Fibroblast of skin of abdomen (primary cell): Measurements from ENCODE around the gene UQCRHL. TPM values are rescaled to one million over a fixed set of nuclear protein-coding genes. Genes with fewer than 3 reads are reported as not detected.
"Not testable (repeated sequence)": the region's sequence is repeated elsewhere in the genome, so short reads cannot be mapped to it uniquely, and the experiment has no call there.

ENCODE experiments used
- DNase-seq: peaks from one replicate; pipeline ENCODE4 v3.0.0-alpha.2; 2013
- polyA plus RNA-seq, 2 experiments: library from polyadenylated mRNA; unstranded; fragments of 120-200 nt; gene quantifications; one replicate each; pipeline ENCODE4 v1.2.1, GENCODE V29; 2013; ENCODE audit not compliant: insufficient read length in 2 of 2

Gene UQCRHL
- polyA plus RNA-seq (2013, experiment 1 of 2; ENCODE audit: insufficient read length) = 0.73 TPM
- 0.72 TPM for polyA plus RNA-seq (2013, experiment 2 of 2; ENCODE audit: insufficient read length)

DNA sequence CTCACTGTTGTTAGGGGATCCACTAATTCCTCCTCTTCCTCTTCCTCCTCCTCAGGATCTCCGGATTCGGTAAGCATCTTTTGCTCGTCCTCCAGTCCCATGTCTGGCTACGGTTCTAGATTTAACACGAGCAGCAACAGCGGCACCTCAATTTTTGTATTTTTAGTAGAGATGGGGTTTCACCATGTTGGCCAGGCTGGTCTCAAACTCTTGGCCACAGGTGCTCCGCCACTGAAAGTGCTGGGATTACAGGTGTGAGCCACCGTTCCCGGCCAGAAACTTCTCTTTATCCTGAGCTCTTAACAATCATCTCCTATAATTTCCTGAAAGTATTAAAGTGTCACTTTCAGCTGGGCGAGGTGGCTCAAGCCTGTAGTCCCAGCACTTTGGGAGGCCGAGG lies at the start of gene UQCRHL:
Gene UQCRHL (minus strand): TSS at position 101 of the 400 bp plus-strand sequence. CDS start 0 bp downstream, at position 101.
- DNase-seq = not testable (repeated sequence)

DNA sequence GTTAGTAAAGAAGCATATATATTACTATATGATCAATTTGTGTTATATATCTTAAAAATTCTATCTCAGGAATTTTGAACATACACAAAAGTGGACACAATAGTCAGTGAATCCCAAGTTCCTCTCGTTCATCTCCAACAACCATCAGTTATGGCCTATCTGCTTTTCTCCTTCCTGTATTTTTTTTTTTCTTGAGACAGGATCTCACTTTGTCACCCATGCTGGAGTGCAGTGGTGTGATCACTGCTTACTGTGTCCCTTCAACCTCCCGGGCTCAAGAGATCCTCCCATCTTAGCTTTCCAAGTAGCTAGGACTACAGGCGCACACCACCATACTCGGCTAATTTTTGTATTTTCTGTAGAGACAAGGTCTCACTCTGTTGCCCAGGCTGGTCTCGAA lies 49.4 kb upstream of the UQCRHL start:
- no peak for DNase-seq

DNA sequence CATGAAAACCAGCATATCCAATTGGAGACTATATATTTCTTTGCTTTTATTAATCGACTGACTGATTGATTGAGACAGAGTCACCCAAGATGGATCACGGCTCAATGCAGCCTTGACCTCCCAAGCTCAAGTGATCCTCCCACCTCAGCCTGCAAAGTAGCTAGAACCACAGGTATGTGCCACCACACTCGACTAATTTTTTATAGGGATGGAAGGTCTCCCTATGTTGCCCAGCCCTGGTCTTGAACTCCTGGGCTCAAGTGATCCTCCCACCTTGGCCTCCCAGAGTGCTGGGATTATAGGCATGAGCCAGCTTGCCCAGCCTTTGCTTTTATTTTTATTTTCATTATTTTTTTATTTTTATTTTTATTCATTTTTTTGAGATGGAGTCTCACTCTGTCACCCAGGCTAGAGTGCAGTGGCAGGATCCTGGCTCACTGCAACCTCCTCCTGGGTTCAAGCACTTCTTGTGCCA lies 45.4 kb upstream of the UQCRHL start:
- DNase-seq = no peak

DNA sequence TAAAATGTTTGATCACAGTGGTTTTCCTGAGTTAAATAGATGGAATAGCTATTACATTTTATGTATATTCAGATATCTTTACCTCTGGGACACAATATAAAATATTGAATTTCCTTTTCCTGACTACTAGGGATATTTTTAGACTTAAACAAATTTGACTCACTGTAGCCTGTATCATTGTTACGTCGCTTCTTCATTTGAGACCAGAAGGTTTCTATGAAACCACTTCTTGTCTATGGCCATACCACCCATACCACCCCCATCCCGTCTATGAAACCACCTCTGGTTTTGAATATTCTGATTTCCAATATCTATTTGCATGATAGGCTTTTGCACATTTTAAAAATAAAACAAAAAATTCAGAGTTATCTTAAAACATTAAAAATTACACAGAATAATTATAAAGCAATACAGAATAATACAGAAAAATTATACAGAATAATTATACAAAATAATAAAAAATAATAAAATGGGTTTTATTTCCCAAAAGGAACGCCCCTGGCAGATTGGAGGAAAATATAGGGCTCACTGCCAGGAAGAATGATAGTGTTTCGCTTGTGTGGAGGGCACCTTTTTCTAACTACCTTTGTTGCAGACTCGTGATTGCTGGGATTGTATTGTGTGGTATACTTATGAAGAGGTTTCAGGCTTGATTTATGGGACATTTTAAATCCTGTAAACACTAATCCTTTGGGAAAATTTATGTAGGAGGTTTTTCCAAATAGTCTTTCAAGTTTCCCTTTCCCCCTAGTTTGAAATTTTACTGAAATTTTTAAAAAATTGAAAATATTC lies 44.8 kb upstream of the UQCRHL start:
- DNase-seq = no peak

DNA sequence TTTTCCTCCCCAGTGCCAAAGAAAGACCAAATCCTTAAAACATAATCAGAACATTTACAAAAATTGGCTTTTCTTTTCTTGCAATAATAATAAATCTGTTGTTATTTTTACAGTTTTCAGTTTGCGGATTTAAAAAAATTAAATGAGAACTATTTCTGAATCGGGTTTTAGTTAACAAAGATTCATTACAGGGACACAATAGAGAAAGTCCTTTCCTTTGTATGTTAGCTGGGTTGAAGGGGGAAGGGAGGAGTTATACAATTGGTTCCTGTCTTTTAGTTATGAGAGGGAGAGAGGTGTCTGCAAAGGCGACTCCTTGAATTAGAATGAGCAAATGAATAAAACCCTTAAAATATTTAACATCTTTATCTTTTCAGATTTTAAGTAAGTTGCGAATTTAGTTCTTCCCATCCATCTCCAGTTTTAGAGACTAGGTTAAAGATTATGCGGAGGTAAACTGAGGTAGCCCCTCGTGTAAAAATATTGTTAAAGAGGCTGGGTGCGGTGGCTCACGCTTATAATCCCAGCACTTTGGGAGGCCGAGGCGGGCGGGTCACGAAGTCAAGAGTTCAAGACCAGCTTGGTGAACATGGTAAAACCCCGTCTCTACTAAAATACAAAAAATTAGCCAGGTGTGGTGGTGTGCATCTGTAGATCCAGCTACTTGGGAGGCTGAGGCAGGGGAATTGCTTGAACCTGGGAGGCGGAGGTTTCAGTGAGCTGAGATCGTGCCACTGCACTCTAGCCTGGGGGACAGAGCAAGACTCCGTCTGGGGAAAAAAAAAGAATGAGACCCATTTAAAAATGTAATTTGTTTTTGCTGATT lies 44.0 kb upstream of the UQCRHL start:
- no peak for DNase-seq

DNA sequence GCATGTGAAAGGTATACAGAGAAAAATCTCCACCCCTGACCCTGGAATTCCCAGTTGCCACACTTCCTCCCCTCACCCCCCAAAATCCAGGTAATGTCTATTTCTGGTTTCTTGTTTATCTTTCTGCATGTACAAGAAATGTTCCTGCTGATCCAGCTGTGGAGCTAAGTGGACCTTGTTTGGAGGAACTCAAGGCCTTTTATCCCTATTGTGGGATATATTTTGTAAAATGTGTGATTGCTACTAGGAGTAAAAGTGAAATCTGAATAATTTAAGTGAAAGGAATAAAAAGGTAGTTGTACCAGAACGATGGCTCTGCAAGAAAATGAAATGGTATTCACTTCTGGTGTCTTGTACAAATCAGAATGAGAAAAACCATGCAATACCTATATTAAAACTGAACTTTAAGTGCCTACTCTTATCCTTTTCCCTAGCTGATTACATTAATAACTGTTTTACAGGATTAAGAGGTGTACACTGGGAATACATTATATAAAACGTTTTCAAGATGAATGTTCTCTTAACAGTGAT lies 43.1 kb upstream of the UQCRHL start:
- no peak for DNase-seq

DNA sequence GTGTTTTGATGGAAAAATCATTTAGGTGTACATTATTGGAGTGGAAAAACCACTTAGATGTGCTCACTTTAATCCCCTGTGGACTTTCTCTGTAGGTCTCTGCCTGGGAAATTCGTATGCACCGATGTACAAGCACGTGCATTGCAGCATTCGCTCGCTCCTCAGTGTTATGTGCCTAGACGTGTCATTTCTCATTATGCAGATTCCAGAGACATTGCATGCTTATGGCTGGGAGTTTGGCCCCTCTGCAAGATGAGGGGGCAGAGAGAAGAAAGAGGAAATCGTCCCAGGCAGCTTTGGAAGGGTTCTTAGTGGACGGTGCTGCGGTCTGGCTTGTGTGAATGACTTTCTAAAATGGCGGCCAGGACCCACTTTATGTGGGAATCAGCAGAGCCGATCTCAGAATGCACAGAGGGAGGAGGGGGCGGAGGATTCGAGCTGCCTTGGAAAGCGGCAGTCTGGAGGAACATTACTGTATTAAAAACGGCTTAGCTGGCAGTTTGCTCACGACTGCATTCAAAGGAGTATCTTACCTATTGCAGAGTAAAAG lies 42.4 kb upstream of the UQCRHL start:
- peak; percentile 71 for DNase-seq

DNA sequence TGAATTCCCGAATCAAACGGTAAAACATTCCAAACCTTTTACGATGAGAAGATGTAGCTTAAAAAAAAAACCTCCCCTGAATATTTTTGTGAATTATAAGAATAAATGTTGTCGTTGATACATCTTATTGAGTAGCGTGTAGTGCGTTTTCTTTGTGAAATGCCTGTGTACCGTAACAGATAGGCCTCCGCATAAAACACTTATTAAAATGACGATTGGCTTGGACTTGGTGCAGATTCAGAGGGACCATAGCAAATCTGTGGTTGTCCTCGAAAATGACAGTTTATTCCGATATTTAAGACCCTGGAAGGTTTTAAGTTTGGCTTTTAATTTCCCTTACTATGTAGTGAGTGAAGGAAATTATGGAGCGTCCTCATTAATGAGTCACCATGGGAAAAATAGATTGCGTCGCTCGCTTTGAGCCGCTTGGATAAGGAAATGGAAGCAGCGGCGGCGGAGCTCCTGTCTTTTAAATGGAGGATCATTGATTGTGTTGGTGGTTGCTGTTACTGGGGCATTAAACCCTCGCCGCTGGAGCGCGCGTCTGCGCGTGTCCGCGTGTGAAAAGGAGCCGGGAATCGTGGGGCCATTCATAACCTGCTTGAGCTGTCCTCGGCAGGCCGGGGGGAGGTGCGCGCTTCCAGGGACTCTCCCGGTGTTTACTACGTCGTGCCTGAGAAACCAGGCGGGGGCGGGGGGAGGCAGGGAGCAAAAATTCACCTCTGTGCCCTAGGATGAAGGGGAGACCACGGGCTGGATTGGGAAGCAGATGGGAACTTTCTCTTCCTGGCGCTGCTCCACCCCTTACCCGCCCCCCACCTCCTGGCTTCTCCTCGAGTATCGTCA lies 41.7 kb upstream of the UQCRHL start:
- peak; percentile 84 for DNase-seq

DNA sequence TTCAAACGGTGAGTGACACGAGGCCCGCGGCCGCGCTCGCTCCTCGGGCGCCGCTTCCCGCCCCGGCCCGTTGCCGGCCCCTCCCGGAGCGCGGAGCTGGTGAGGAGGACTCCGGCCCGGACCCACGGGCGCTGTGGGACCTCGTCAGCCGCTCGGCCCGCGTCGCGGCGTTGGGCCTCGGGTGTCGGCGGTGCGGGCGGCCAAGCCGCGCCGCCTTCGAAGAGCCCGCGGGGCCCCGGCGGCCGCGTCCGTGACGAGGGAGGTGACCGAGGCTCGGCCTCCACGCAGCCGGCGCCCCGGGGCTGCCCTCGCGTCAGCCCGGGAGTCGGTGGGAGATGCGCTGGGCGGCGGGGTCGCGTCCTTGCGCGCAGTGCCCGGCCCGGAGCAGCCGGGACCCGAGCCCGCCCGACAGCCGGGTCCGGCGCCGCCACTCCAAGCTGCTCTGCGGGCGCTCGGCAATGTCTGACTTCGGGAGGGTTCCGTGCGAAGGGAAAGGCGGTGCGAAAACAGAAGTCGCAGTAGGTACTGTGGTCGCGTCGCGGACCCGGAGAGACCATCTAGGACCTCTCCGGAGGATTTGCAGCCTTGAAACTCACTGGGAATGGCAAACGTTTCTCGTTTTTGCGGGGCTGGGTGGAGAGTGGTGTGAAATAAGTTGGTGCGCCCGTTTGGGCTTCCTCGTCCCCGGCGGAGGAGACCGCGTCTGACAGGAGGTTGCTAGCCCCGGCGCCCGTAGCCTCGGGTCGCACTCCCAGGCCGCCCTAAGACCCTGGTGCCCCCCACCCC lies 40.9 kb upstream of the UQCRHL start:
- no peak for DNase-seq

DNA sequence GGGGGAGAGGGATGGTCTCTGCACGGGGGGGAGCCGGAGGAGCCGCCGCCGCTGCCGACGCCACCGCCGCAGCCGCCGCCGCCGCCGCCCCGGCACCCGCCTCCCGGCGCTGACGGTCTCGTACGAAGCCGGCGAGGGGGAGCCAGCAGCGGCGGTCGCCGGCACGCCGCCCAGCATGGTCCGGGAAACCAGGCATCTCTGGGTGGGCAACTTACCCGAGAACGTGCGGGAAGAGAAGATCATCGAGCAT lies 40.4 kb upstream of the UQCRHL start:
- DNase-seq = no peak

DNA sequence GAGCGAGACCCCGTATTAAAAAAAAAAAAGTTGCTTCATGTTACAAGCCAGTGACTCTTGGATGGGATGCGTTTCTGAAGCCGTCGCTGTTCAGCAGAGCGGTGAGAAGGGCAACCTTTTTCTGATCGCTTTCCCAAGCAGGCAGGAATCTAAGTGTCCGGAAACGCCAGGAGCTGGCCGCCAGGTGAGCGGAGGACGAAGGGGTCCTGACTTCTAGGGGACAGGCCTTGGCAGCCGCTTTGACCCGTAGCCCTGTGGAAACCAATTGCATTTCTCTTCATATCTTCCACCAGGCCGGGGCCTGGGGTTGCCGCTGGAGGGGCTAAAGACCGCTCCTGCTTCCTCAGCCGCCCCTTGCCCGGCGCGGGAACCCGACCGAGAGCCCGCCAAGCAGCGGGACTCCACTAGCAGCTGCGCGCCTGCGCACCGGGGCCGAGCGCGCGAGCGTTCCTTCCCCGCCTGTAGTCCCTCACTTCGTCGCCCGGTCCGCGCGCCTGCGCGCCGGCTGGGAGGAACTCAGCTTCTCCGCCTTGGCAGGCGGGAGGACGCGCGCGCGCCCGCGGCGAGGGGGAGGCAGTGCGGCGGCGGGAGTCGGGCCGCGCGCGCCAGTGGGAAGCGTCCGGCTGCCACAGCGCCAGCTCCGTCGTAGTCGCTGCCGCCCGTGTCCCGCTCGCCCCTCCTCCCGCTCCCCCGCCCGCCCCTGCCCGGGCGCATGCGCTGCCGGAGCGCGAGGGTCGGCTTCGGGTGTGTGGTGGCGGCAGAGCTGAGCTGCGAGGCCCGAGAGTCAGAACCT lies 39.8 kb upstream of the UQCRHL start, which contains the start of gene SPEN:
Gene SPEN (plus strand): TSS at position 608 of the 793 bp plus-strand sequence. CDS start 361 bp downstream, outside the sequence.
- peak; percentile 98 for DNase-seq

DNA sequence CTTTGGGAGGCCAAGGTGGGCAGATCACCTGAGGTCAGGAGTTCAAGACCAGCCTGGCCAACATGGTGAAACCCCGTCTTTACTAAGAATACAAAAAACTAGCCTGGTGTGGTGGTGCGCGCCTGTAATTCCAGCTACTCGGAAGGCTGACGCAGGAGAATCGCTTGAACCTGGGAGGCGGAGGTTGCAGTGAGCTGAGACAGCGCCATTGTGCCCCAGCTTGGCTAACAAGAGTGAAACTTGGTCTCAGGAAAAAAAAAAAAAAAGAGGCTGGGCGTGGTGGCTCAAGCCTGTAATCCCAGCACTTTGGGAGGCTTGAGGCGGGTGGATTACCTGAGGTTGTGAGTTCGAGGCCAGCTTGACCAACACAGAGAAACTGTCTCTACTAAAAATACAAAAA lies 38.6 kb upstream of the UQCRHL start:
- not testable (repeated sequence) for DNase-seq

DNA sequence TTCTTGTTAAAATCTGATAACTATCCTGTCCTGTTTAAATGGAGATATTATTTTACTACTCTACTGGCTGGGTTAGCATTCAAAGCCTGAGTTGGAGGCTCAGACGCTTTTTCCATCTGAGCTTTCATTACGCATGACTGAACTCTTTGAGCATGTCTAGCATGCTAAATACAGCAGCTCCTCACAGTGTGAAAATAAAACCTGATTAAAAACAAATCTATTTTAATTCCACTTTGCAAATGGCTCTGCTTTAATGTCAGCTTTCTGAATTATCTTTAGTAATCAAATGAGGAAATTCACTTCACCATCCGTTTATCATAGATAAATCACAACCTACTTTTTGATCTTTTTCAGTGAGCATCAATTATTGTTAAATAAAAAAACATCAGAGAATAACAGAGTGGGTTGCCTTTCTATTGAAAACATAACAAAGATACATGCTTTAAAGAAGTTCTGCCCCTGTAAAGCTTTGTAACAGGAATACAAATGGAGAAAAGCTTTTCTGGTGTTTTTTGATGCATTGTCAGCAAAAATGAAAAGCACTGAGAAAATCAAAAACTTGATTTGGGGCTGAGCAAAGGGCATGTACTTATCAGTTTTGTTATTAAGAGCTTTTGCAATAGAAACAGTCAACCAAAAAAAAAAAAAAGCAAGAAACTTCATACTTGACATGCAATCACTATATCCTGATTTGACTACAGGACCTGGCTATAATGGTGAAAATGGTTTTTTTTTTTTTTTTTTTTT lies 36.5 kb upstream of the UQCRHL start:
- DNase-seq = no peak

DNA sequence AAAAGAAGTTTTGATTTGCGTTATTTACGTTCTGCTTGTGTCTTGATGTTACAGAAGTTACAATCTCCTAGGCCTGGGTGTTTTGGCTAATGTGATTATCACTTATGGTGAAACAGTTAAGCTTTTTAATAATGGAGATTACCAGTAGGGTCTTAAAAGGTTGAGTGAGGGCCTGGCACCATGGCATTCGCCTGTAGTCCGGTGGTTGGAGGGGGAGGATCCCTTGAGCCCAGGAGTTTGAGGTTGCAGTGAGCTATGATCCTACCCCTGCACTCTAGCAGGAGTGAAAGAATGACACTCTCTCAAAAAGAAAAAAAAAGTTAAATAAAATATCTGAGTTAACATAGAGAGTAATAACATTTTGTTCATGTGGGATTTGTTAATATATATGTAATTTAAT lies 31.3 kb upstream of the UQCRHL start:
- DNase-seq = no peak

DNA sequence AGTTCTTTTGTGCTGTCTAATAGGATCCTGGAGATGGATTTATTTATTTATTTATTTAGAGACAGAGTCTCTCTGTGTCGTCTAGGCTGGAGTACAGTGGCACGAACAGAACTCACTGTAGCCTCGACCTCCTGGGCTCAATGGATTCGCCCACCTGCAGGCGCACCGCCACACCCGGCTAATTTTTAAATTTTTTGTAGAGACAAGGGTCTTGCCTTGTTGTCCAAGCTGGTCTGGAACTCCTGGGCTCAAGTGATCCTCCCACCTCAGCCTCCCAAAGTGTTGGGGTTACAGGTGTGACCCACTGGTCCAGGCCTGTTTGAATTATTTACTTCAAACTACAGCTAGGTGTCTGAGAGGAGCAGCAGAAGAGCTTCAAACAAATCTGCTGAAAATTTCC lies 30.5 kb upstream of the UQCRHL start:
- DNase-seq = no peak

DNA sequence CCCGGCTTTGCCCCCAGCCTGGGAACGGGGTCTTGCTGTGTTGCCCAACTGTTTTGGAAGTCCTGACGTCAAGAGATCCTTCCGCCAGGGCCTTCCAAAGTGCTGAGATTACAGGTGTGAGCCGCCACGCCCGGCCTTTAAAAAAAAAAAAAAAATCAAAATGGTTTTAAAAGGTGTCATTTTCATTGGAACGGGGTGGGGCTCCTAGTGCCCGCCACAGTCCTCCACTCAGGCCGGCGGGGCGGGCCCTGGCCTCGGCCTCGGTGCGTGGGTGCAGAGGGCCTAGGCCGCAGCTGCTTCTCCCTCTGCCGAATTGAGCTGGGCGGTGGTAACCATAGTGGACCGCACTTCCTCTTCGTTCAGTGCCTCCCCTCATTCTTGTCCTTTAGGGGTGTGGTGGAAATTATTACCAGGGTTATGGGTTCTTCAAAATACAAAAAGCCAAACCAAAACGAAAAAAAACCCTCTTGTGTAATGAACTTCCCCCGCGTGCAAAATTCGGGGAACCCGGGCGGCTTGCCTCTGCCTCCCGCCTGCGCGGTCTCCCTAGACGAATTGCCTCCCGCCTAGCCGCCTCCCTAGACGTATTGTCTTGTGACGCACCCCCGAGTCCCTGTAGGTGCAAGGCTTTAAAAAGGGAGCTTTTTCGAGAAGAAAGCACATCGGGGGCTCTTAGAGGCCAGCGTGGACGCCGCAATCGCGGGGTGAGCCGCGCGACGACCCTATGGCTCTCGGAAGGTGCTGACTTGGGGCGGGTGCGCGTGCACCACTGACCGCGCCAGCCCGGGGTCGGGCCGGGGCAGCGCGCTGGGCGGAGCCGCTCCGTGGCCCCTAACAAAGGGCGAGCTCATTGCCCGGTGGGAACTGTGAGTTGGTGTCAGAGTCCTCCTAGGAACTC lies 29.6 kb upstream of the UQCRHL start:
- no peak for DNase-seq

DNA sequence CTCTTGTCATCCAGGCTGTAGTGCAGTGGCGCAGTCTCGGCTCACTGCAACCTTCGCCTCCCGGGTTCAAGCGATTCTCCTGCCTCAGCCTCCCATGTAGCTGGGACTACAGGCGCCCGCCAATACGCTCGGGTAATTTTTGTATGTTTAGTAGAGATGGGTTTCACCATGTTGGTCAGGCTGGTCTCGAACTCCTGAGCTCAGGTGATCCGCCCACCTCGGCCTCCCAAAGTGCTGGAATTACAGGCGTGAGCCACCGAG lies 29.0 kb upstream of the UQCRHL start:
- DNase-seq = not testable (repeated sequence)

DNA sequence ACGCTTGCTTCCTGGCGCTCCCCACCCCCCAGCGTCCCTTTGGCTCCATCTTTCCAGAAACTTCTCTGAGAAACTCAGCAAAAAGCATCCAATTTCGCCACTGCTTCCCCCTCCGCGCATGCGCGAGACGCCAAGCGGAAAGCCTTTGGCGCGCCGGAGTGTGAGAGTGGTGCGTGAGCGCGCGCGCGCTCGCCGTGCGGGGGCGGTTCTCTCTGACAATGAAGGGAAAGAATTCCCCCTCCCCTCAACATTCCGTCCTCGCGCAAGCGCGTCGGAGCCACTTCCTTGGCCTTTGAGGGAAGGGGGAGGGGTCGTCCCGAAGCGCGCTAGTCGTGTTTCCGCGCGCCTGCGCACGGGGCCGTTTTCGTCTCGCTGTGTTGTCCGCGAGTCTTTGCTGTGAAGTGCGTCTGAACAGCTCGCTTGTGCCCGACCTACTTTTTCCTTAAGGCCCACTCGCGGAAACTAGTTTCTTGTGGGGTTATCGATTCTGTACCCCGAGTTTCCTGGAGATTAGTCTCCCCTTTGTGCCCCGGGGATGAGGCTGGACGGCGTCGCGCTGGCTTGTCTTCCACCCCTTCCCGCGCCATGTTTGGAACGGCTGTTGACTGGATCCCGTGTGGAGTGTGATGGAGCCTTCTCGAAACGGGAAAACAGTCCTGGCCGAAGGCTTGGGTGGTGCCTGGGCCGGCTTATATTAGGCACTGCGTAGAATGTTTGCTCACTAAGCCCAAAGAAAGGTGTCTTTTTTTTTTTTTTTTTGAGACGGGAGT lies 28.5 kb upstream of the UQCRHL start:
- peak; percentile 99 for DNase-seq
